Bronchial epithelial cell (primary cell): ENCODE data around the gene MANBA. TPM values are rescaled to one million over a fixed set of nuclear protein-coding genes. Genes with fewer than 3 reads are reported as not detected.

Source experiments
- DNase-seq: peaks from one replicate; pipeline ENCODE4 v3.0.0-alpha.2; 2010; ENCODE audit warnings: low read depth
- FAIRE-seq: peaks from 2 replicates; lab custom pipeline; 2011; peaks lifted over from hg19 to GRCh38; lab: Jason Lieb, UNC
- H3K27me3 ChIP-seq: 2 replicates; pipeline ENCODE4 v1.5.1; 2011; ENCODE audit warnings: low read length; ENCODE audit not compliant: control insufficient read depth, insufficient read depth
- H3K36me3 ChIP-seq: 2 replicates; pipeline ENCODE4 v1.5.1; 2011; ENCODE audit warnings: low read length; ENCODE audit not compliant: control insufficient read depth, insufficient read depth
- H3K4me3 ChIP-seq: 2 replicates; pipeline ENCODE4 v1.5.1; 2011; ENCODE audit warnings: mild to moderate bottlenecking, low read depth, low read length, control low read depth
- CTCF ChIP-seq: IDR thresholded peaks from 2 replicates; pipeline ENCODE4 v1.5.1; 2011; ENCODE audit warnings: mild to moderate bottlenecking, moderate library complexity, low read length, control low read depth, inconsistent platforms; ENCODE audit not compliant: insufficient read depth, severe bottlenecking
- total RNA-seq: library from RNA; depleted of rRNA; stranded (reverse); fragments of >200 nt; gene quantifications from 2 replicates; pipeline ENCODE4 v1.2.1, GENCODE V29; 2014

The MANBA gene
- total RNA-seq, 1 donor from 2014 or later: 60.3 TPM

- DNase-seq (no peak), FAIRE-seq (no peak)
- H3K36me3 ChIP-seq: peaks cover 2% of the 10 kb centered on the region
- H3K4me3 ChIP-seq: no peak overlapping the region
- no peak for TF ChIP-seq CTCF
- H3K27me3 ChIP-seq: no peaks in the 10 kb centered on the region
Measured at GRCh38 chr4:102647117-102647516, 113.7 kb downstream of the MANBA start.

- Histone ChIP-seq H3K4me3 (no peak overlapping the region), H3K36me3 (peaks cover 1% of the 10 kb centered on the region), H3K27me3 (no peaks in the 10 kb centered on the region)
- DNase-seq (no peak), FAIRE-seq (no peak)
- no peak for TF ChIP-seq CTCF
Measured at GRCh38 chr4:102642631-102643298, 118.0 kb downstream of the MANBA start.

GRCh38 chr4:102641793-102642192 lies 119.0 kb downstream of the MANBA start:
- no peak for TF ChIP-seq CTCF
- FAIRE-seq (no peak), DNase-seq (no peak)
- Histone ChIP-seq H3K4me3 (no peak overlapping the region), H3K27me3 (no peaks in the 10 kb centered on the region), H3K36me3 (peaks cover 1% of the 10 kb centered on the region)

GRCh38 chr4:102640669-102641068 lies 120.1 kb downstream of the MANBA start:
- peaks cover 1% of the 10 kb centered on the region for H3K36me3 ChIP-seq
- H3K27me3 ChIP-seq: no peaks in the 10 kb centered on the region
- TF ChIP-seq CTCF: no peak
- no peak overlapping the region for H3K4me3 ChIP-seq
- peak; percentile 41 for DNase-seq
- no peak for FAIRE-seq

- Histone ChIP-seq H3K36me3 (peaks cover 1% of the 10 kb centered on the region), H3K4me3 (no peak overlapping the region), H3K27me3 (no peaks in the 10 kb centered on the region)
- no peak for DNase-seq
- TF ChIP-seq CTCF: no peak
- FAIRE-seq: no peak
Measured at GRCh38 chr4:102639598-102639997, 121.2 kb downstream of the MANBA start.

- no peaks in the 10 kb centered on the region for H3K27me3 ChIP-seq
- DNase-seq (no peak), FAIRE-seq (peak; percentile 36)
- no peak overlapping the region for H3K4me3 ChIP-seq
- TF ChIP-seq CTCF: no peak
- peaks cover 1% of the 10 kb centered on the region for H3K36me3 ChIP-seq
Measured at GRCh38 chr4:102638621-102639020, 122.1 kb downstream of the MANBA start.
